ENCODE measurements around the gene GALM. TPM values are rescaled to one million over a fixed set of nuclear protein-coding genes. Genes with fewer than 3 reads are reported as not detected.

Gene GALM
- 10 to 100 TPM in 2 of 3 donors, 1 to 10 TPM in 1; 4.0 to 12.4 (median 11.0) TPM for total RNA-seq
- 15.4 TPM for total RNA-seq (2013)

DNA sequence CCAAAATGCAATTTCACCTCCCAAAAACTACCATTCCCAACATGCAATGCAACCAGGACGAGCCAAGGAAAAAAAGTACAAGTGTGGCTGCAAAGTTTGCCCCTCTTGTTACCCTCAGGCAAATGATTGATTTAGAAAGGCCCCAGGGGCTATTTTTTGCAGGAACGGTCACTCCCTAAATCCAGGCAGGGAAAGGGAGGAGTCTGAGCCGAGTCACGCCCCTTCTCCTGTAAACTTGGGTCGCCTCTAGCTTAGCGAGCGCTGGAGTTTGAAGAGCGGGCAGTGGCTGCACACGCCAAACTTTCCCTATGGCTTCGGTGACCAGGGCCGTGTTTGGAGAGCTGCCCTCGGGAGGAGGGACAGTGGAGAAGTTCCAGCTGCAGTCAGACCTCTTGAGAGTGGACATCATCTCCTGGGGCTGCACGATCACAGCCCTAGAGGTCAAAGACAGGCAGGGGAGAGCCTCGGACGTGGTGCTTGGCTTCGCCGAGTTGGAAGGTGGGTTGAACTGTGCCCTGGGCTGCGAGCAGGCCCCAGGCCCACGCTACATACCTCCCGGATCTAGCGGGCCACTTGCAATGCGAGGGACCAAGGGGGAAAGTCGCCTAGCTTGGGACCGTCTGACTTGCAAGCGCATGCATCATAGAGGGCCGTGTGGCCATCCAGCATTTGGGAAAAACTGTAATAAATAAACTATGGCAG is at the start of gene GALM:
TSS of gene GALM (plus strand) at position 261 of the 702 bp plus-strand sequence. CDS start at position 309, 48 bp downstream.
- Histone ChIP-seq H3K27ac (ENCODE audit: low read length) (peak within 1 kb of the TSS; percentile 59), H3K36me3 (ENCODE audit: control insufficient read depth, insufficient read depth, low read length) (no peaks in the 10 kb centered on the region), H3K27me3 (ENCODE audit: control insufficient read depth, insufficient read depth, low read length) (no peaks in the 10 kb centered on the region), H3K9me3 (ENCODE audit: control insufficient read depth, insufficient read depth, low read length) (no peaks in the 10 kb centered on the region), H3K4me3 (ENCODE audit: low read length) (peak within 1 kb of the TSS; percentile 85), H3K4me1 (ENCODE audit: control insufficient read depth, insufficient read depth, low read length) (peaks cover 32% of the 10 kb centered on the region)
- no peaks in the 10 kb centered on the region for H3K27me3 Mint-ChIP-seq (ENCODE audit: low read depth in 2 of 2)
- WGBS (ENCODE audit: insufficient coverage), result 13% methylated on average over 26 of the region's 26 CpGs
- H3K27ac Mint-ChIP-seq, result peak within 1 kb of the TSS; percentile 73 to 87
- ATAC-seq, result peak; percentile 37 to 59 (median 53)
- H3K36me3 Mint-ChIP-seq, result no peaks in the 10 kb centered on the region
- intact Hi-C loops (cut with micrococcal nuclease), result loop anchor here (5.0 kb wide), 1 partner anchor 64 kb away; the partner anchor contains the start of gene HNRNPLL
- TF ChIP-seq, protein P1, sequence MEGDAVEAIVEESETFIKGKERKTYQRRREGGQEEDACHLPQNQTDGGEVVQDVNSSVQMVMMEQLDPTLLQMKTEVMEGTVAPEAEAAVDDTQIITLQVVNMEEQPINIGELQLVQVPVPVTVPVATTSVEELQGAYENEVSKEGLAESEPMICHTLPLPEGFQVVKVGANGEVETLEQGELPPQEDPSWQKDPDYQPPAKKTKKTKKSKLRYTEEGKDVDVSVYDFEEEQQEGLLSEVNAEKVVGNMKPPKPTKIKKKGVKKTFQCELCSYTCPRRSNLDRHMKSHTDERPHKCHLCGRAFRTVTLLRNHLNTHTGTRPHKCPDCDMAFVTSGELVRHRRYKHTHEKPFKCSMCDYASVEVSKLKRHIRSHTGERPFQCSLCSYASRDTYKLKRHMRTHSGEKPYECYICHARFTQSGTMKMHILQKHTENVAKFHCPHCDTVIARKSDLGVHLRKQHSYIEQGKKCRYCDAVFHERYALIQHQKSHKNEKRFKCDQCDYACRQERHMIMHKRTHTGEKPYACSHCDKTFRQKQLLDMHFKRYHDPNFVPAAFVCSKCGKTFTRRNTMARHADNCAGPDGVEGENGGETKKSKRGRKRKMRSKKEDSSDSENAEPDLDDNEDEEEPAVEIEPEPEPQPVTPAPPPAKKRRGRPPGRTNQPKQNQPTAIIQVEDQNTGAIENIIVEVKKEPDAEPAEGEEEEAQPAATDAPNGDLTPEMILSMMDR (IDR thresholded peaks at IDR 0.05), result no peak
- DNase-seq, result peak in 1 of 2 donors; percentile 73
- H3K4me3 Mint-ChIP-seq, result peak within 1 kb of the TSS; percentile 81
- H3K4me1 Mint-ChIP-seq, result peaks cover 32 to 35% of the 10 kb centered on the region in 2 donors
- H3K9me3 Mint-ChIP-seq, result no peaks in the 10 kb centered on the region

GRCh38 chr2:38617301-38617700 is 48.6 kb upstream of the GALM start:
- DNase-seq, result no peak
- Mint-ChIP-seq H3K4me1 (no peaks in the 10 kb centered on the region), H3K27me3 (ENCODE audit: low read depth in 2 of 2) (peaks cover 17 to 37% of the 10 kb centered on the region in 2 donors), H3K36me3 (no peaks in the 10 kb centered on the region), H3K27ac (no peak overlapping the region), H3K9me3 (no peaks in the 10 kb centered on the region), H3K4me3 (no peak overlapping the region)
- Histone ChIP-seq H3K27ac (ENCODE audit: low read length) (no peak overlapping the region), H3K36me3 (ENCODE audit: control insufficient read depth, insufficient read depth, low read length) (no peaks in the 10 kb centered on the region), H3K4me1 (ENCODE audit: control insufficient read depth, insufficient read depth, low read length) (no peaks in the 10 kb centered on the region), H3K27me3 (ENCODE audit: control insufficient read depth, insufficient read depth, low read length) (no peaks in the 10 kb centered on the region), H3K9me3 (ENCODE audit: control insufficient read depth, insufficient read depth, low read length) (no peaks in the 10 kb centered on the region), H3K4me3 (ENCODE audit: low read length) (no peak overlapping the region)
- no peak for ATAC-seq
- intact Hi-C loops (cut with micrococcal nuclease), result no loop called here
- WGBS (ENCODE audit: insufficient coverage), result 93% methylated on average over 3 of the region's 3 CpGs
- TF ChIP-seq, protein P1 (IDR thresholded peaks at IDR 0.05), result no peak

DNA sequence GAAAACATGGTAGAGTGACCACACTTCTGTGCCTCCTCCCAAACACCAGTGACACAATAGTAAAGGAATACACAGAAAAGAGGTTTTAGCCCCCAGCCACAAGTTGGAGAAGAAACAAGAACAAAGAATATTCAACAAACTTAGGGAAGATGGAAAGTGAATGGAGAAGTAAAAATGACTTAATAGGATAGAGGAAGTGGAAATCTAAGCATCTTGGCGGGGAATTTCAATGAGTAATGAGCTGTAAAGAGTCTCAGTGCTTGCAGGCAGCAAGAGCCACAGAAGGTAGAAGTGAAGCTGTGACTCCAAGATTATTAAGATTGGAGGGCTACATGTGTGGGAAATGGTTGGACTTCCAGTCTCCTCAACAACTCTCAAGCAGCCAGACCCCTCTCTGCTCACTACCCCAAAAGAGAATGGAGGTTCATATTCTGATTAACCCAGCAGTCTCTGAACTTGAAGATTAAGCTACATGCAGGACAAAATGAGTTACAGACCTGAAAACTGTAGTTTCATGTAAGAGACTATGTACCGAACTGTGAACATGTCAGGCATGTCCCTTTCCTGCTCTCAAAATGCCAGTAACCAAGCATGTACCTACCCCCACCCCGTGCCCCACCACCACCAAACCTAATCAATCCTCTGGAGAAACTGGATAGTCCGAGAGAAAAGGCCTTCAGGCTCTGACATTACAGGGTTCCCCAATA is 46.3 kb upstream of the GALM start:
- no peak overlapping the region for H3K4me3 ChIP-seq (ENCODE audit: low read length)
- Mint-ChIP-seq H3K36me3 (no peaks in the 10 kb centered on the region), H3K27me3 (ENCODE audit: low read depth in 2 of 2) (peaks cover 4 to 23% of the 10 kb centered on the region in 2 donors), H3K4me3 (no peak overlapping the region), H3K9me3 (no peaks in the 10 kb centered on the region), H3K4me1 (no peaks in the 10 kb centered on the region), H3K27ac (no peak overlapping the region)
- ATAC-seq (no peak), DNase-seq (no peak)
- no peaks in the 10 kb centered on the region for H3K9me3 ChIP-seq (ENCODE audit: control insufficient read depth, insufficient read depth, low read length)
- TF ChIP-seq, protein P1 (IDR thresholded peaks at IDR 0.05), result no peak
- H3K27me3 ChIP-seq (ENCODE audit: control insufficient read depth, insufficient read depth, low read length), result no peaks in the 10 kb centered on the region
- no peaks in the 10 kb centered on the region for H3K36me3 ChIP-seq (ENCODE audit: control insufficient read depth, insufficient read depth, low read length)
- no peaks in the 10 kb centered on the region for H3K4me1 ChIP-seq (ENCODE audit: control insufficient read depth, insufficient read depth, low read length)
- WGBS (ENCODE audit: insufficient coverage), result 63% methylated on average over 4 of the region's 4 CpGs
- no peak overlapping the region for H3K27ac ChIP-seq (ENCODE audit: low read length)
- intact Hi-C loops (cut with micrococcal nuclease), result no loop called here
